GM10847 (cell line): ENCODE data around the gene KRT6A.

Experiments
- POLR2A ChIP-seq: IDR thresholded peaks from 2 replicates; pipeline ENCODE4 v1.6.1; 2011; ENCODE audit not compliant: insufficient read length; ENCODE audit errors: extremely low read depth

The KRT6A gene

GRCh38 chr12:52518574-52519386, 25.7 kb upstream of the KRT6A start:
- TF ChIP-seq POLR2A, result no peak

- TF ChIP-seq POLR2A, result no peak
These were observed 24.8 kb upstream of the KRT6A start for GRCh38 chr12:52517888-52518287.

- no peak for TF ChIP-seq POLR2A
These were observed 24.2 kb upstream of the KRT6A start for GRCh38 chr12:52517005-52517835.

GRCh38 chr12:52515927-52516831, 23.1 kb upstream of the KRT6A start:
- TF ChIP-seq POLR2A, result no peak

GRCh38 chr12:52515319-52515646, 22.2 kb upstream of the KRT6A start:
- no peak for TF ChIP-seq POLR2A

GRCh38 chr12:52514471-52515318, 21.6 kb upstream of the KRT6A start:
- TF ChIP-seq POLR2A, result no peak

- TF ChIP-seq POLR2A, result no peak
These were observed 20.7 kb upstream of the KRT6A start for GRCh38 chr12:52513736-52514135.

- TF ChIP-seq POLR2A, result no peak
These were observed 15.2 kb upstream of the KRT6A start for GRCh38 chr12:52508211-52508610.

GRCh38 chr12:52506858-52507715, 14.0 kb upstream of the KRT6A start:
- TF ChIP-seq POLR2A, result no peak

- TF ChIP-seq POLR2A, result no peak
These were observed 9.8 kb upstream of the KRT6A start for GRCh38 chr12:52502877-52503276.

- no peak for TF ChIP-seq POLR2A
These were observed 8.4 kb upstream of the KRT6A start for GRCh38 chr12:52501490-52501889.

- no peak for TF ChIP-seq POLR2A
These were observed 6.9 kb upstream of the KRT6A start for GRCh38 chr12:52499806-52500560.

GRCh38 chr12:52498946-52499345, 5.9 kb upstream of the KRT6A start:
- TF ChIP-seq POLR2A, result no peak

- no peak for TF ChIP-seq POLR2A
These were observed 4.9 kb upstream of the KRT6A start for GRCh38 chr12:52497975-52498374.
